ENCODE measurements around the gene RBP7.

GRCh38 chr1:10054465-10054864 is 57.4 kb downstream of the RBP7 start:
- TF ChIP-seq, protein P1, sequence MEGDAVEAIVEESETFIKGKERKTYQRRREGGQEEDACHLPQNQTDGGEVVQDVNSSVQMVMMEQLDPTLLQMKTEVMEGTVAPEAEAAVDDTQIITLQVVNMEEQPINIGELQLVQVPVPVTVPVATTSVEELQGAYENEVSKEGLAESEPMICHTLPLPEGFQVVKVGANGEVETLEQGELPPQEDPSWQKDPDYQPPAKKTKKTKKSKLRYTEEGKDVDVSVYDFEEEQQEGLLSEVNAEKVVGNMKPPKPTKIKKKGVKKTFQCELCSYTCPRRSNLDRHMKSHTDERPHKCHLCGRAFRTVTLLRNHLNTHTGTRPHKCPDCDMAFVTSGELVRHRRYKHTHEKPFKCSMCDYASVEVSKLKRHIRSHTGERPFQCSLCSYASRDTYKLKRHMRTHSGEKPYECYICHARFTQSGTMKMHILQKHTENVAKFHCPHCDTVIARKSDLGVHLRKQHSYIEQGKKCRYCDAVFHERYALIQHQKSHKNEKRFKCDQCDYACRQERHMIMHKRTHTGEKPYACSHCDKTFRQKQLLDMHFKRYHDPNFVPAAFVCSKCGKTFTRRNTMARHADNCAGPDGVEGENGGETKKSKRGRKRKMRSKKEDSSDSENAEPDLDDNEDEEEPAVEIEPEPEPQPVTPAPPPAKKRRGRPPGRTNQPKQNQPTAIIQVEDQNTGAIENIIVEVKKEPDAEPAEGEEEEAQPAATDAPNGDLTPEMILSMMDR (IDR thresholded peaks at IDR 0.05): no peak
- TF ChIP-seq POLR2A (IDR thresholded peaks at IDR 0.05): no peak
